HG03196 (cell line): Measurements from ENCODE around the gene RAB11FIP2.

Source experiments
- ATAC-seq: cut with Tn5 transposase; IDR thresholded peaks from one replicate; pipeline ENCODE4 v1.9.1; 2021; ENCODE audit not compliant: unreplicated experiment

The RAB11FIP2 gene

DNA sequence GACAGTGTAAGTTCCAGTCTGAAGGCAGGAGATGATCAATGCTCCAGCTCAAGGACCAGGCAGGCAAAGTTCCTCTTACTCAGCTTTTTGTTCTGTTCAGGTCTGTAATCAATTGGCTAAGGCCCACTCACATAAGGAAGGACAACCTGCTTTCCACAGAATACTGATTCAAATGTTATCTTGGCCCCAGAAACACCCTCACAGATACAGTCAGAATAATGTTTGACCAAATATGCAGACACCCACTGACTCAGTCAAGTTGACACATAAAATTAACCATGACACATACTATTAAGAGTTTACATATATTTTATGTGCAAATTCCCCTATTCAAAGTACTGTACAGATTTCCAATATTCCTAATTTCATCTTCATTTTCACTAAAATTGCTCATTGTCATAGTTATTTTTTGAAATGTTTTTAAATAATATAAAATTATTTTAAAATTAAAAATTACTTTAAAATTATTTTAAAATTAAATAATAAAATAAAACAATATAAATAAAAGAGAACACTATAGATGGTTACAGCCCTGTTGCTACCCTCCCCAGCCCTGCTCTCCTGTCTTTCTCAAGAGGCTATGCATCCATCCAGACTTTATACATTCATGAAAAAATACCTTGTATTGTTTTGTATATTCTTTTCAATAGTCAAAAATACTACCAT is 59.4 kb downstream of the RAB11FIP2 start:
- ATAC-seq, result no peak

DNA sequence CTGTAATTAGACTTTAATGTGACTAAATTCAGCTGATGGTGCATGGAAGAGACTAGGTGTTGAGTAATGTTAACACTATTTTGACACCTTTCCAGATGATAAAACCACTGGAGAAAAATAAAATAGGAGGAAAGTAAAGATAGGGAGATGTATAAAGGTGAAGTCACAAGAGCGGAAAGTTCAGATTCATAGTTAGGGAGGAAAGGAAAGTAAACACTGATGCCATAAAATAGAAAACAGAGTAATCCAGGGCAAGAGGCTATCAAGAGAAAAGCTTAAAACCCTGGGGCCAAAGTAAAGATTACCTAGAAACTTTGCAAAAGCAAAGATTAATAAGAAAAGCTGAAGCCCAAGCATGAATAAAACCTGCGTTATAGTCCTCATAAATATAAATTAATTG is 62.8 kb downstream of the RAB11FIP2 start:
- no peak for ATAC-seq

DNA sequence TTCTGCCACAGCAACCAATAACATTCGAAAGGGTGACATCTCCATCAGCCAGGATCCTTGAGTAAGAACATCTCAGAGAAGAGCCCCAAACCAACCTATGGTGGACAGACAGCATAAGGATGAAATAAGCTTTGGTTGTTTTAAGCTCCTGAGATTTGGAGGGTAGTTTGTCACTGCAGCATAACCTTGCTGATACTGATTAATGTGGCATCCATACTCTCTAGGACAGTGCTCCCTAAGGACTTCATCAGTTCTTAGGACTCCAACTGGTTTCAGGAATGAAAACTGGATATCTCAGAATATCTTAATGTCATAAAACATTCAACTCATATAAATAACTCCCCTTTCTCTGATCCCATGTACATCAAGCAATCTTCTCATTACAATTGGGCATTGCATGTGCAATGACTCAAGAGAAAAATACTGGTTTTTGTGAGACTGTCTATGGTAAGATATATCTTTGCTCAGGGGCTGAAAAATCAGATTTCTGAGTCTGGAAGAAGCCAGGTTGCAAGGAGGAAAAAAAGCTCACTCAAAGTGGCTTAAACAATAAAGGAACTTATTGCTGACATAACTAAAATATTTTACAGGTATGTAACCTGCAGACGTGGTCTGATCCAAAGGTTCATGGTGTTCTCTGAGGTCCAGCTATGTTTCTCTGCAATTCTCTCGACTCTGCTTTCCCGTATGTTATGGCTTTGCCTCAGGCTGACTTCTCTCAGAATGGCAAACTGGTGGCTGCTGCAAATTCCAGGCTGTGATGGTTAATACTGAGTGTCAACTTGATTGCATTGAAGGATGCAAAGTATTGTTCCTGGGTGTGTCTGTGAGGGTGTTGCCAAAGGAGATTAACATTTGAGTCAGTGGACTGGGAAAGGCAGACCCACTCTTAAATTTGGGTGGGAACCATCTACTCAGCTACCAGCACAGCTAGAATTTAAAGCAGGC is 65.7 kb downstream of the RAB11FIP2 start:
- no peak for ATAC-seq

DNA sequence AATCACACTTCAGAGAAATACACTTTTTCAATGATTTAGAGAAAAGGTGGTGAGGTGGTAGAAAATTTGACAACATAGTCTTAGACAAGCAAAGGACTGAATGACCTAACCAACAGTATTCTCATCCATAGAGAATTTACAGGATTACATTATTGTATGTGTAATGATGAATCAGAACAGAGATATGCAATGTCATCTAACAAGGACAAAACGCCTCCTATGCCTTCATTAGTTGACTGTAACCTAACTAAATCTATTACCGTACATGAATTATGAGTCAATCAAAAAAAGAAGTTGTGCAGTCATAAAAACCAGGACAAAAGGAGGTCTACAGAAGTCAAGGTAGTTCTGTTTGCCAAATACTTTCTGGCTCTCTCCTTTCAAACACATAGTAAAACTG is 66.5 kb downstream of the RAB11FIP2 start:
- no peak for ATAC-seq

DNA sequence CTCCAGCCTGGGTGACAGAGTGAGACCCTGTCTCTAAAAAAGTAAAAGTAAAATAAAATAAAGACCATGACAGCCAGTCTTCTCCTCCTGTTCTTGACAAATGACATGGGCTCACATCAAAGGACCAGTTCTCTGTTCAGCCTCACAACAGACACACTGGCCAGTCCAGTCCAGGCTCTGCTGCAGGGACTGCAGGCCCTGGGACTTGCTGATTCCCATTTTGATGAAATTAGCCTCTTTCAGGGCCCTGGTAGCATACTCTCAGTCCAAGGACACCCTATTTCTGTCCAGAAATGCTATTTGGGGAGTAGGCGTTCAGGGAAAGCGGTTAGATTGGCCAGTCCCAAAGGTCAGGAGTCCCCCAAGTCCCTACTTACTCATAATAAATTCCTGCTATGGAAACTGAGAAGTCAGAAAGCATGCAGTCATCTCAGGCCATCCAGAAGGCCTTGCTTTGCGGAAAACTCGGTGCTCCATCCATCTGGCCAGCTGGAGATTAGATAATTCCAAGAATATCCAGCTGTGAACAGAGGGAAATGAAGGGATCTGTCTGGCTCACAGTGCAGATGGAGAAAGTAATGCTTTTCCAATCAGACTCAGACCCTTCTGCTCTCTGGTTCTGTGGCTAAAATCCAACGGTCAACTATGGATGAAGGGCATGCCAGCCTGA is 74.4 kb downstream of the RAB11FIP2 start:
- ATAC-seq, result no peak

DNA sequence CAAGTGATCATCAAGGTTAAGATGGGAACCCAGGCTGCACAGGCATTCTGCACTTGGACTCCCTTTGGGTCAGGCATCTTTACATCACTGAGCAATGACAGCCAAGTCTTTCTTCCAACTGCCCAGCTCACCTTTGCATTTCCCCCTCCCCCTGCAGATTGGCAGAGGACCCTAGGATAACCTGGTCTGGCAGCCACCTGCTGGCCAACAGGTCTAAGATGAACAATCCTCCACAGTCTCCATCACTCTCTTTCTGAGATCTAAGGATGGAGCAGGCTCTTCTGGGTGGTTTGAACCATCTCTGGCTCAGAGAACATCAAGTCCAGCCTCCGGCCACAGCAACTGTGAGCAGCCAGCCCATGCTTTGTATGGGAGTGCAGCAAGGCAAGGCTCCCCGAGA is 75.8 kb downstream of the RAB11FIP2 start:
- no peak for ATAC-seq

DNA sequence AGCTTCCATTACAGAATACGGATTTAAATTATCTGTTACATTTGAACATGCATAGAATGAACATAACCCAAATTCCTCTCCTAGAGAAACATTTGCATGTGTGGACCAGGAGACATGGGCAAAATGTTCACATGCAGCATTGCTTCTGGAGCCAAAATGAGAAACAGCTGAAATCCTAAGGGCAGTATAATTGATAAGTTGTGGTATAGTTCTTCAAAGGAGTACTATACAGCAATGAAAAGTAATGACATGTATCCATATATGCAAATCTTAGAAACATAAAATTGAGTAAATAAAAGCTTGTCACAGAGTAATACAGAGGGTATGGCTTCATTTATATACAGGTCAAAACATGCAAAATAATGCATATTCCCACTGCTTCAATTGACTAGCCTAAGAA is 77.1 kb downstream of the RAB11FIP2 start:
- no peak for ATAC-seq

DNA sequence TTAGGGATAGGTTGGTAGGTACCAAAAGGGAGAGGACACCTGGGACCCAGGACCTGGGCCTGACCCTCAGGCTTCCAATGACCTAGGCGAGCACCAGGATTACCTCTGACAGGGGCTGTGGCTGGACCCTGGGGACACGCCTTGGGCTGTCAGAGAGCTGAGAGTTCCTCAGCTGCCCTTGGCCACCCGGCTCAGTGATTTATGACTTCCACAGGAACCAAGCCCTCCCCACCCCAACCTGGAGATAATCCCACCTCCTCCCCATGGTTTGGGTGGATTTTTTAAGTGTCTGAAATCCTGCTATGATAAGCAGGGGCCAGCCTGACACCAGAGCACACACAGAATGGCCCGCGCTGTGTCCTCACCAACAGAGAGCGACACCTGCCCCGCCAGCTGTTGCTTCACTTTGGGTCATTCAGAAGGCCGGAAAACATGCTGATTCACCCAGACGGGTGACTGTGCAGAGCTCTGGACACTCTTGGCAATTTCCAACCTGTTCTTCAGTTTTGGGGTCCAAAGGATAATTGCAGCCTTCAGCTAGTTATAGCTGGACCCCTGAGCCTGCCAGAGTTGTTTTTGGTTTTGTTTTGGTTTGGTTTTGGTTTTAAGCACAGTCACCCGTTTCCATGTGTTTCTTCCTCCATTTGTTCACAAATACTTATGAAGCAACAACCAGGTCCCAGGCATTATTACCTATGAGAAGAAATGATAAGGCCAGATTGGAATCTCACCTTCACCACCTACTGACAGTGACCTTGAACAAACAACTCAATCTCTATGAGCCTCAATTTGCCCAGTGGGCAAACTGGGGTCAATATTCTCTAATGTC is 78.2 kb downstream of the RAB11FIP2 start:
- ATAC-seq, result no peak

DNA sequence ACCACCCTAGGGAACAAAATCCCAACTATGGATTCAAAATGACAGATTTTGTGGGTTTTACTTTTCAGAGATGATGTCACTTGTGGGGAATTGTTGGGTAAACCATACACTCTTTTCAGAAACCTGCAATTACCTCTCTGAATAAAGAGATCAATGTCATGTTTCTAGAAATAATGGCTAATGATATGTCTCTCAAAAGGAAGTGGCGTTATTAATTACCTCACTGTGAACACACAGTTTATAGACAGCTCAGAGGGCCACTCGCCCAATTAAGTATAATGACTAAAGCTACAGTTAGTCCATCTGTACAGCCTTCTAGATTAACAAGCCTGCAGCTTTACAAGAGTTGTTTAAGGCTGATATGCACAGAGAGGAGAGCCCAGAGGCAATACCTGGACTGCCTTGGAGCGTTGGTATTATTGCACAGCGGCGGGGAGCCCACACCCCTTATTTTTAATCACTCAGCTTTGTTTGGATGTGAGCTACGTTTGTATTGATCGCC is 79.5 kb downstream of the RAB11FIP2 start:
- no peak for ATAC-seq

DNA sequence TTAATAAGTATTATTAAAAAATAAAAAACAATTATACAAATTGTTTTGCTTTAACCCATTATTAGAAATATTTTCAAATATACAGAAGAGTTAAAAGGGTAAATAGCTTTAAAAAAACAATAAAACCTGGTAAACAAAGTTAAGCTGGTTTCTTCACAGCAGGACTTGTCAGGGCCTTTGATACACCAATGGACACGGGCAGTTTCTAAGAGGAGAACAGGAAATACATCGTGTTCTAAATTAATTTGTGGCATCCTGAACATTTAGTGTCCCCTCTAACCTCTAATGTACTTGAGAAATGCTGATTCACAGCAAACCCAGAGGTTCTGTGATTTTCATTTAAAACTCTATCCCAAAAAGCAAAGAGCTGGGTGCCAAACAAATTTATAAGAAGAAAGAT is 80.8 kb downstream of the RAB11FIP2 start:
- no peak for ATAC-seq

DNA sequence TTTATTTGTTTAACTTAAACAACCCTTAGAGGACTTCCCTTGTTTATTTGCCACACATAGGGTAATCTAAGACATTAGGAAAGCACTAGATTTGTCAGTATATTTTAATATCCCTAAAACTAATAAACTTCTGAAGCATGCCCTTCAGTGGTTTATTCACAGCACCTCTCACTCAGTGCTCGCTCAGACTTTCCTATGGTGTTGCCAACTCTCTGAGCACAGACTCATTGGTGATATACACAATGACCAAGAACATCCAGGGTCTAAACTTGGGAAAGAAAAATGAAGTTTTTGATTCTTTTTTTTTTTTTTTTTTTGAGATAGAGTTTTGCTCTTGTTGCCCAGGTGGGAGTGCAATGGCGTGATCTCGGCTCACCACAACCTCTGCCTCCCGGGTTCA is 82.2 kb downstream of the RAB11FIP2 start:
- no peak for ATAC-seq

DNA sequence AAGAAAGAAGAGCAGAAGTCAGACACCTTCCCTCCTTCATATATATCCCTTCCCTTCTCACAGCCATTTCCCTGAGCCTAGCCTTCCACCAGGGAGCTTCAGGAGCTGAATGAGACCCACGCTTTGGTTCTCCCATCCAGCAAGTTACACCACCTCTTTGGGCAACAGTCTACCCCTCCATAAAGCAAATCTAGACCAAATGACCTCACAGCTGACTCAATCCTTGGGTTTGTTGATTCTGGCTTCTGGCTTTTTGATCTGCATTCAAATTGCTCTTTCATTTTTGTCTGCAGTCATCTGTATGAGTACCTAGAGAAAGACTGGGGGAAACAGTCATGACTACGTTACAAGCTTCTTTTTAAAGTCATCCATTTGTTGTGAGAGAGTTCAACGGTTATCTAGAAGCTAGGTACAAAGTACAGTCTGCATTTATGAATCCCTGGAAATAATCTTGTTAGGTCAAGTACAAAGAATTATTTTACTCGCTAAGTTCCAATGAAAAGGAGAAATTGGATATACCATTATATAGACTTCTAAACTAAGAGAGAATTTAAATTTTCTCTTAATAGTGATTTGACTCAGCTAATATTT is 86.3 kb downstream of the RAB11FIP2 start:
- no peak for ATAC-seq

DNA sequence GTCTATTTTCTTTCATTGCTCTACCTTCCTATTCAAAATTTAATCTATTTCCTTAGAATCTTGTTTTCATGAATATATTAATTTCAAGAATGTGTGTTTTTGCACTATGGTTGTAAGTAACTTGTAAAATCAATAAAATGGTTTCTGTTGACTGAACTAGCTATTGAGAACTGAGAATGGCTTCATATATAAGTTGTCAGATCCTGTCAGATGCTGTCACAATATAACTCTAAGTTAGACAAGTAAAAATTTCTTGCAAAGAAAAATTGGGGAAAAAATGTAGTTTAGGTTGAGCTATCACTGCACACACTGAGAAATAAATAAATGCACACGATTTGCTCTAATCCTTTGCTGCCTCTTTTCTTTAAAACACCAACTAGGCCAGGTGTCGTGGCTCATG is 89.8 kb downstream of the RAB11FIP2 start:
- no peak for ATAC-seq

DNA sequence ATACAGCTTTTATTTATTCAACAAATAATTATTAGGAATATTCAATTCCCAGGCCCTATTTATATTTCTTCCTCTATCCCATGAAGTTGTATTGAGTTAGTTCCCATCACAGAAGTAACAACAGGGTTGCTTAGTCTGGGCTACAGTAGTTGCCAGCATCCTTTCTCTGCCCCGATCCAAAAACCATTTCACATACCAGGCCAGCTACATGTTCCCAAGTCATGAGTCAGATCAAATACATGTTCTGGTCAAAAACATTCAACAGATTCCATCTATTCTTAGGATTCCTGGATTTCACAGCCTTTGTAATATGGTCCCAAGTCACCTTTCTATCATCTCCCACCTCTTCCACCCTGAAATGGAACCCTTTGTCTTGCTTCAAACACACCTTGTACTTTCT is 91.6 kb downstream of the RAB11FIP2 start:
- ATAC-seq, result no peak
